ENCODE results near the gene SAMD15.

GRCh38 chr14:77355811-77356210, 21.4 kb upstream of the SAMD15 start:
- TF ChIP-seq CTCF (IDR thresholded peaks at IDR 0.05; ENCODE audit: insufficient read depth, low read length, poor library complexity, severe bottlenecking) = no peak
- no peak for TF ChIP-seq EZH2phosphoT487 (conservative IDR thresholded peaks at IDR 0.05; ENCODE audit: low read length)

All from SU-DHL-6 (cell line).